Stimulated activated naive CD8-positive, alpha-beta T cell treated with anti-CD3 and anti-CD28 coated beads, Interleukin-15, Interleukin-2, amounts not matched to agents 100 U/mL and 50 U/mL, for 24 hours (primary cell): Measurements from ENCODE around the gene ZDHHC22.
A peak's percentile ranks its signal among the peaks of the same experiment; 100 is the strongest.

Experiments used
- ATAC-seq: fragments of 150-1000 bp; cut with Tn5 transposase; one replicate; pipeline ENCODE4 v1.10.0; 2021
- DNase-seq: peaks from one replicate; pipeline ENCODE4 v3.0.0; 2021

ZDHHC22 gene

GRCh38 chr14:77126461-77126990 lies 15.1 kb downstream of the ZDHHC22 start:
- no peak for ATAC-seq
- DNase-seq, result no peak

GRCh38 chr14:77125823-77126325 lies 15.7 kb downstream of the ZDHHC22 start:
- DNase-seq, result no peak

GRCh38 chr14:77125281-77125801 lies 16.2 kb downstream of the ZDHHC22 start:
- ATAC-seq, result no peak
- no peak for DNase-seq

More at GRCh38 chr14:77125823-77126325, 15.7 kb downstream of the ZDHHC22 start:
- ATAC-seq, result no peak

- DNase-seq (peak; percentile 61), ATAC-seq (peak; percentile 66)
Observed at GRCh38 chr14:77124345-77125280, 17.0 kb downstream of the ZDHHC22 start.

- peak; percentile 13 for ATAC-seq
Observed at GRCh38 chr14:77123381-77124325, 17.9 kb downstream of the ZDHHC22 start.

GRCh38 chr14:77122526-77123125 lies 19.0 kb downstream of the ZDHHC22 start:
- no peak for DNase-seq
- ATAC-seq, result no peak

More at GRCh38 chr14:77123381-77124325, 17.9 kb downstream of the ZDHHC22 start:
- DNase-seq, result no peak

DNA sequence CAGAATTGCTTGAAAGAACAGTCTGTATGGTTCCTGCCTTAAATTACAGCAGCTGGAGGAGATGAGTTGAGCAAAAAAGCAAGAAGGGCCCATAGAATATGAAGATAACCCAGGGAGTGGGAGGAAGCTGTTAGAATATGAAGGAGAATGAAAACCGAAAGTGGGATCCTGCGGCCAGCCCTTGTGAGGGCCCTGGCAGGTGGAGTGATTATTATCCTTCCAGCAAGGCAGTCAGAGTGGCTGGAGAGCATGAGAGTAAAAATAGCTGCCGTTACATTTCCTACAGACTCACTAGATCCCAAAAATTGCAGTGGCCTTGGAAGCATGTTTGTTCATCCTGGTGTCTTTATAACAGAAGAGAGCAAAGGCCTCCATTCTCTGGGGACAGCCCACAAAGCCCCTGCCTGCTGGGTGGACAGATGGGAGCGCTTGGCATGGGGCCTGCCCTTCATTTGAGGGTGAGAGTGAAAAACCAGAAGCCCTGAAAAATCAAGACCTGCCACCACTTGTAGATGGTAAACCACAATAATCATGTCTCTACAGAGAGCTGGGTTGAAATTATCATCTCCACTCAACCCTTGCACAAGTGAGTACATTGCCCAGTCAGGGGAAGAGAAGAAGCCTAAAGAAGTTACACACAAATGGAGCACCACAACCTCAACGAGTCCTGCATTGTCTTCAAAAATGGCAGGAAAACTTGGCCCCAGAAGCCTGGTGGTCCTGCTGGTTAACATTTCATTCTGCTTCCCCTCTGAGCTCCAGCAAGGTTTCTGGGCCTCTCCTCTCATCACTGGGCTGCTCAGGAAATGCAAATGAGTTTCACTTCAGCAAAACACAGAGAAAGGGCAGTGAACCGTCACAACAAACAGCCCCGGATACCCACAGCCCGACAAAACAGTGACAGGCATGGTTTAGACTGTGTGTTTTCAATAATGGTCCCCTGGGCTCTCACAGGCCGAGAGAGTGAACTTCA lies 20.5 kb downstream of the ZDHHC22 start:
- DNase-seq (no peak), ATAC-seq (peak; percentile 45)

- DNase-seq, result no peak
- ATAC-seq, result no peak
Observed at GRCh38 chr14:77119851-77120250, 21.7 kb downstream of the ZDHHC22 start.

DNA sequence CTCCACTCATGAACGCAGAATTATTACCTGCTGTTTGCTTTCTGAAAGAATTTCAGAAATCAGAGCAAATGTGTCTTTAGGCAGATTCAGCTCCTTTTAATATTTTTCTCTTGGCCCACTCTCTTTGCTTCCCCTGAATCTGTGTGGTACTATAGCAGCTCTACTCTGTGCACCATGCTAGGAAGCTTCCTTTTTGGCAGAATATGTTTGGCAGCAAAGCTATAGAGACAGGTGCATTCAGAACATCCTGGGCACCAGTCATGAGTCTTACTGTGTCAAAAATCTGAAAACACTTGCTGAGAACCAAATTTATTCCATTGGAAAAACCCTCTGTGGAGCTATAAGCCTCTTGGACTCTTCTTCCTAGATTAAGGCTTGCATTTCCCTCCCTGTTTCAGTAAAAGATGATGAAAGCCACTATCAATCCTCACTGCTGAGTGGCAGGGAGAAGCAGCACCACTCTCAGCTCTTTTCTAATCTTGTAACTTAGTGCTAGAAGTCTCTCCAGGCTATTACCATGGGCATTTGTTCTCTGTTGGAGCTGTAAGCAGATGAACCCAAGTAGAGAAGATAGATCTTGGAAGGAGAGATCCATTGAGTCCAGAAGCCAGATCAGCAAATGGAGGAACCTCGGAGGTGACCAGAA lies 25.3 kb downstream of the ZDHHC22 start:
- ATAC-seq (no peak), DNase-seq (no peak)

- ATAC-seq (no peak), DNase-seq (no peak)
Observed at GRCh38 chr14:77114609-77115008, 27.0 kb downstream of the ZDHHC22 start.

GRCh38 chr14:77113644-77114043 lies 27.9 kb downstream of the ZDHHC22 start:
- ATAC-seq (no peak), DNase-seq (no peak)

DNA sequence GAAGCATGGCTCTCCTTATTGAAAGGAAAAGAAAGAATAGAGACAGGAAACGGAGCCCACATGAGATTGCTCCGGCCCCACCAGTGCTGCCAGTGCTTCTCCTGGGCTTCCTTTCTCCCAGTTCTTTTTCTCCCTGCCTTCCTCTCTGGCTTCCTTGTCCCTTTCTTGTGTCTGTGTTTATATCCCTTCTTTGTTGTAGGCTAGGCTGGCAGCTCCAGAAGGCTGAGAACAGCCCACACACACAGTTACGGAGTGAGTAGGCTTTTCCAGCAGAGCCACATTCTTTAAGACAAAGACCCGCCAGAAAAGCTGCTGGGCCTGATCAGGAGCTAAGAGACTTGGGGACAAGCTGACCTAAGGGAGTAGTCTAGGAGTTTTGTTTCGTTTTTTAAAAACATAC lies 30.6 kb downstream of the ZDHHC22 start:
- ATAC-seq (no peak), DNase-seq (no peak)

DNA sequence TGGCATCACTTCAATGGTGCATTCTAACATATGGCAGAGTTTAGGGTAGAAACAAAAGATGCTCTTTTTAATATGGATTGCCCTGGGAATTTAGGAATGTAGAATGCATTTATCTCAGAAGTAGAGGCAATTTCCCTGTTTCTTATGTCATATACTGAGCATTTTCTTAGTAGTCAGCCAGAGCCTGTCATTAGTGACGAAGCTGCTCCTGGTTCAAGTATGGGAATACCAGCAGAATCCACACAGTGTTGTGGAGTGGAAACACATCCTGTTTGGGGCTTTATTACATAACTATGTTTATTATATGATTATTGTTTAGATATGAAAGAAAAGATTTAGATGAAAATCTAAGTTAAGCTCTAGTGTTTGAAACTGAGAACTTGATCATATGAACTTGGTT lies 31.3 kb downstream of the ZDHHC22 start:
- DNase-seq (no peak), ATAC-seq (no peak)

DNA sequence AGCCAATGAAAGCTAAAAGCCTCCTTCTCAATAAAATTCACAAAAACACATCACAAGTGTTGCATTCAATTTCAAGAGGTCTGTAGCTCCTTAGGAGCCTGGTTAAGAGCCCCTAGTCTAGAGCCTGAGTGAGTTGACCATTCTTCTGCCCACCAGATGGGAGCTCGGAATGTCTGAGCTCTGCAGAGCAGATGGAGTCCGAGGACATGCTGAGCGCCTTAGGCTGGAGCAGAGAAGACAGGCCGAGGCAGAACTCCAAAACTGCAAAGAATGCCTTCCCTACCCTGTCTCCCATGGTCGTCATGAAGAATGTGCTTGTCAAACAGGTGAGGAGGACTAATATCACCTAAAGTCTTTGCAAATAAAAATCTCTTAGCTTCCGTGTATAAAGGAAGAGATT lies 31.9 kb downstream of the ZDHHC22 start:
- DNase-seq (no peak), ATAC-seq (no peak)

DNA sequence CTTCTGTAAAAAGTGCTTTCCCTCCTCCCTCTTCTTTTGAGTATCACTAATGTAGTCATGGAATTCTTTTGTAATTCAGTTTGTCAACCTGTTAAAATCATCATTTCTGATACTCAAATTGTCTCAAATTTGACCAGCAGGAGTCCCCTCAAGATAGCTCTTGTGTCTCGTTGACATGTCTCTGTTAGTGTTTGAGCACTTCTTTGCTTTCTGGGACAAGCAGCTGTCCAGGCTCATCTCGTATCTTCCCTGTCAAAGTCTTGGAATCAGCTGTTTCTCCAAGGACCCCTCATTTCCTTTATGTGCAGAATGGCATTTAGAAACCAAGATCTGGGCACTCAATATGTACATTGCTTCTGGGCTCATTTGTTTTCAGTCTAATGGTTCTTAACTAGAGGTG lies 32.8 kb downstream of the ZDHHC22 start:
- DNase-seq, result no peak
- no peak for ATAC-seq

DNA sequence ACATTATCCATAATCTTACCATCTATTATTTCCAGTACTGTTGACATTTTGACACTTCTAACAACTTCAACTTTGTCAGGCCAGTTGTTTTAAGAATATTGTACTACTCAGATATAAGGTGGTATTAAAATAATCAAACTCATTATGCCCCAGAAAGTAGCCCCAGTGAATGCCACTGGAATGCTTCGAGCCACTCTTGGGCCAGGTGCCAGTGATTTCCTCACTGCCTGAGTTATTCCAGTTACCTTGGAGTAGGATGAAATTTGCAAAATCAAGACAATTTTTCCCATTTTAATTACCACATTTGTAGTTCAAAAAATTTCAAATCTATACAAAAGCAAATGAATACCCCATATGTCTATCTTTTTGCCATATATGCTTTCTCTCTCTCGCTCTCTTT lies 34.4 kb downstream of the ZDHHC22 start:
- ATAC-seq (no peak), DNase-seq (no peak)

DNA sequence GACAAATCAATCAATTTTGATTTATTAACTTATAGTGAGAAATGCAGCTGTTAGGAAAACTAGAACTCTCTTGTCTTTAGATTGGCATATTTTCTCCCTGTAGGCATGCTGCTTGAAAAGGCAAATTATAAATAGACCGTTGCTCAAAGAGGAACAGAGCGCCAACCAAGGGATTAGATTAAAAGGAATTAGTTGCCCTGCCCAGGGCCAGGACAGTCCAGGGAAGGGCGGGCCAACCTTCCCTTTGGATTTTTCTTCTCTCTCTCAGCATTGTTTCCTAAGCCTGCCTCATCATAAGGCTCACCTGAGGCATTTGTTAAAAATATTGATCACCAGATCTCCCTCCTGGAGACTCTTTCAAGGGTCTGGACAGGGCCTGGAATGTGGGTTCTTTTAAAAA lies 34.9 kb downstream of the ZDHHC22 start:
- ATAC-seq (no peak), DNase-seq (no peak)

GRCh38 chr14:77105145-77105939 lies 36.2 kb downstream of the ZDHHC22 start:
- no peak for ATAC-seq
- no peak for DNase-seq

- ATAC-seq (no peak), DNase-seq (no peak)
Observed at GRCh38 chr14:77104393-77104792, 37.2 kb downstream of the ZDHHC22 start.
